DMS53 treated with DMSO at 0.1 percent for 48 hours (cell line): ENCODE results near the gene INO80C.
"Not testable (repeated sequence)": the region's sequence is repeated elsewhere in the genome, so short reads cannot be mapped to it uniquely, and the experiment has no call there.

Experiments used
- DNase-seq: peaks from one replicate; lab custom pipeline; 2025; ENCODE audit not compliant: unreplicated experiment; lab: John Stamatoyannopoulos, UW

The INO80C gene

DNA sequence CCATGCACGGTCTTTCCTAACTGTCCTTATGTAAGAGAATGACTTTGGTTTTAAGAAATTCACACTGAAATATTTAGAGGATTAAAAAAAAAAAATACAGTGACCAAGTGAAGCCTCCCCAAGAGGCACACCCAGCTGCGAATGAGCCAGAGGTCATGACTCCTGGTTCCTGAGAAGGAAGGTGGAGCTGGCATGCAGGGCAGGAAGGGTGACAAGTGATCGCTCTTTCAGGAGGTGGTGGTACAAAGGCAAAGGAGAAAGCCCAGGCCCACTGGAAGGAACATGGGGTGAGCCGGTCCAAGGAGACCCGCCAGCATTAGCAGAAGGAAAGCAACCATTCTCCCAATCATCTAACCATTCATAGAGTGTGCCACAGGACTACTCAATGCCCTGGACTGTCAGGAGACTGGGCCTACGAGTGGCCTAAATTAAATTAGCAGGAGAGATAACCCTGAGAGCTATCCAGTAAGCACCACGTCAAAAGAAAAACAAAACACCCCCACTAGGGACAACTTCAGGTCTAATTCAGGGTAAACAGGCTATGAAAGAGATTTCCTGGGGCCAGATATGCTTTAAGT, 7.8 kb downstream of the INO80C start:
- no peak for DNase-seq

DNA sequence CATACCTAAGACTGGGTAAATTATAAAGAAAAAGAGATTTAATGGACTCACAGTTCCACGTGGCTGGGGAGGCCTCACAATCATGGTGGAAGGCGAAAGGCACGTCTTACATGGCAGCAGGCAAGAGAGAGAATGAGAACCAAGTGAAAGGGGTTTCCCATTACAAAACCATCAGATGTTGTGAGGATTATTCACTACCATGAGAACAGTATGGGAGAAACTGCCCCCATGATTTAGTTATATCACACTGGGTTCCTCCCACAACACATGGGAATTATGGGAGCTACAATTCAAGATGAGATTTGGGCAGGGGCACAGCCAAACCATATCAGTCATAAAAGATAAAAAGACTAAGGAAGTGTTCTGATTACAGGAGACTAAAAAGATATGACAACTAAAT, 8.5 kb downstream of the INO80C start:
- DNase-seq, result not testable (repeated sequence)

DNA sequence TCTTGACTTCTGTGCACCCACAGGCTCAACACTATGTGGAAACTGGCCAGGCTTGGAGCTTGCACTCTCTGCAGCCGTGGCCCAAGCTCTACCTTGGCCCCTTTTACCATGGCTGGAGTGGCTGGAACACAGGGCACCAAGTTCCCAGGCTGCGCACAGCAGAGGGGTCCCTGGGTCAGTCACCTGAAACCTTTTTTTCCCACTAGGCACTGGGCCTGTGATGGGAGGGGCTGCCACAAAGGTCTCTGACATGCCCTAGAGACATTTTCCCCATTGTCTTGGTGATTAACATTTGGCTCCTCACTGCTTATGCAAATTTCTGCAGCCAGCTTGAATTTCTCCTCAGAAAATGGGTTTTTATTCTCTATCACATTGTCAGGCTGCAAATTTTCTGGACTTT, 9.4 kb downstream of the INO80C start:
- DNase-seq, result not testable (repeated sequence)

DNA sequence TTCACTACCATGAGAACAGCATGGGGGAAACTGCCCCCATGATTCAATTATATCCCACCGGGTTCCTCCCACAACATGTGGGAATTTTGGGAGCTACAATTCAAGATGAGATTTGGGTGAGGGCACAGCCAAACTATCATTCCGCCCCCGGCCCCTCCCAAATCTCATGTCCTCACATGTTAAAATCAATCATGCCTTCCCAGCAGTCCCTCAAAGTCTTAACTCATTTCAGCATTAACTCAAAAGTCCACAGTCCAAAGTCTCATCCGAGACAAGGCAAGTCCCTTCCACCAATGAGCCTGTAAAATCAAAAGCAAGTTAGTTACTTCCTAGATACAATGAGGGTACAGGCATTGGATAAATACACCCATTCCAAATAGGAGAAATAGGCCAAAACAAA, 10.2 kb downstream of the INO80C start:
- not testable (repeated sequence) for DNase-seq

DNA sequence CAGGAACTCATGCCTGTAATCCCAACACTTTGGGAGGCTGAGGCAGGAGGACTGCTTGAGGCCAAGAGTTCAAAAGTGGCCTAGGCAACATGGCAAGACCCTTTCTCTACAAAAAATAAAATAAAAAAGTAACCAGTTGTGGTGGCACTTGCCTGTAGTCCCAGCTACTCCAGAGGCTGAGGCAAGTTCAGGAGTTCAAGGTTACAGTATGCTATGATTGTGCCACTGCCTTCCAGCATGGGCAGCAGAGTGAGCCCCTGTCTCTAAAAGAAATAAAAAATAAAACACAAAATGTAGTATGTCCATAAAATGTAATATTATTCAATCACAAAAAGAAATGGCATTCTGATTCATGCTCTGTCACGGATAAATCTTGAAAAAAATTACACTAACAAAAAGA, 11.9 kb downstream of the INO80C start:
- DNase-seq, result no peak

DNA sequence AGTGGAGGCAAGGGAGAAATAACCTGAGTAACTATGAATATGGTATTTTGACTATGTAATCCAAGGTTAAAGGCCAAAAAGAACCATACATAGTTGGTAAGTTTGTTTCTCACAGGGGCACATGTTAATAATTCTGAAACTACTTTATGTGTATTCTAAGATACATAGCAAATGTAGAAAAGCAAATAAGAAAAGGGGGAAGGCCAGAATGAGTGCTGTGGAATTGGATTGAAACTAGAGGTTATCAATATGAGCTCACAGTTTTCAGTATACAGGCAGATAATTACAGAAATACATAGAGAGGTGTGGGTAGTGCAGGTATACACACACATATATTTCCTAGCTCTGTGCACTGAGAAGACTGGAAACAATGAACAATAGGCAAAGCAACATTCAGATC, 13.7 kb downstream of the INO80C start:
- DNase-seq, result no peak

DNA sequence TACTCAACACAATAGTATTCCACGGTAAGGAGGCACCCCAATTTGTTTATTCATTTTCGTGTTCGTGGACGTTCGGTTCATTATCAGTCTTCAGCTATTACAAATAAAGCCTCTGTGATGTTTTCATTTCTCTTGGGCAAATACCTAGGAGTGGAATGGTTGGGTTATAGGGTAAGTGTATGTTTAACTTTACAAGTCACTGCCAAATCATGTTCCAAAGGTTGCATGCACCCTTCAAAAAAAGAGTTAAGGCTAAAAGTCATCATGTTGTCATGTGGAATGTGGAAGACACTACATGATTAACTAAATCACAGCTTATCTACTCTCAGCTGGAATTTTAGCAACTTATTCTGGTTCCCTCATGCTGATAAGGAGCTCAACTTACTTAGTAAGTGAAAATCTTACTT, 15.8 kb downstream of the INO80C start:
- DNase-seq, result no peak

DNA sequence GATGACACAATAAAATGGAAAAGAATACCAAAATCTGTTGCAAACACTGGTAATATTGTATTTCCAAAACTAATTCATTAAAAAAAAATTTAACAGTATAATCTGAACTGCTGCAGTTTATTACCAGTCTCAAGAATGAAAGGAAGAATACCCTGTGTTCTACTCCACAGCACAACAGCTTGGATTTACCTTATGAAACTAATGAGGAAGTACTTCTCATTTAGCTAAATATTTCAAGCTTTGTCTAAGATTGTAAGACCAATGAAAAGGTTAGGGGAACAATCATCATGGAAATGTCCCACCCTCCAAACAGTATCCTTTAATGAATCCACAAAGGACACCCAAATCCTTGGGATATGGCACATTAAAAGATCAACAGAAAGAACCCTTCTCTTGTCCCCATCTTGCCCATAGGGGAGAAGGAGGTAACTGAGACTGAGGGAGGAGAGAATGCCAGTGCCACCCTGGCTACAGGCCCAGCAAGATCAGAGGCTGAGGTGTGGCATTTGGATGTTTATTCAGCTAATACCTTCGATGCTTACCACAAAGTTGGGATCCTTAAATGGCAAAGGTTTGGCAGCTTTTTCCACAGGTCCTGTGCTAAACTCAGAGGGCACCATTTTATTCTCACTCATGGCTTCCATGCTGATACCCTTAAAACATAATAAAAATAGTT, 17.7 kb downstream of the INO80C start:
- no peak for DNase-seq

DNA sequence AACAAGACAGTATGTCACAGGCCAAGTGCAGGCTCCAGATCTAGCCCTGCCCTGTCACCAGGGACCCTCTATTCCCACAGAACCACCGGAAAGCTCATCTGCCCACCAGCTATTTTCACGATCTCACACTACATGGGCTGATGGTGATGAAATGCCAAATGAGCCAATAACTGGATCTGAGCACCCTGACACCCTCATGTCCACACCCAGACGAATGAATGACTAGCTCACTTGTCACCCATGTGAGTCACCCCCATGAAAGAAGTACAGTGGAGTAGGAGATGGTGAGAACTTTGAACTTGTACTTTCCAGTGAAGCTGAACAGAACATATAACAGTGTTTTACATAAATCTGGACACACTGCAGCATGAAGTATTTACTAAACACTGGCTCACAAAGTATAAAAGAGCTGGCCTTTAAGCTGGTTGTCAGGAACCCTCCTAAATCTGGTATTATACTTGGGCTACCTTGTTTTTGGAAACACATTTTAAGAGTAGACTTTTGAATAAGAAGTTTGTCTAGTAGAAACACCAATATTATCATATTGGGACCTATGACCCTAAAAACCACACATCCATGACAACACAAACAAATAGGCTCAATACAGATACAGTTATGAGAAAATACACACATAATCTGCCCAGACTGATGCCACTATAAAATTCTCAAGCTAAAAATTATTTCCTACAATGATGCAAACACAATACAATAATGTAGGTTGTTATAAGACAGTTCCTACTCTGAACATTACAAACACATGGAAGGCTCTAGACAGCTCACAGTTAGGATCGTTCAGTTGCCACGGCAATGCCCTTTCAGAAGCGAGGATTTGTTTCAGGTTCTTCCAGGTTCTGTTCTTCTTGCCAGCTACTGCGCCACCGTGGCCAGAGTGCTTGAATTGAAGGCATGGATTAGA, 19.0 kb downstream of the INO80C start:
- DNase-seq, result no peak

DNA sequence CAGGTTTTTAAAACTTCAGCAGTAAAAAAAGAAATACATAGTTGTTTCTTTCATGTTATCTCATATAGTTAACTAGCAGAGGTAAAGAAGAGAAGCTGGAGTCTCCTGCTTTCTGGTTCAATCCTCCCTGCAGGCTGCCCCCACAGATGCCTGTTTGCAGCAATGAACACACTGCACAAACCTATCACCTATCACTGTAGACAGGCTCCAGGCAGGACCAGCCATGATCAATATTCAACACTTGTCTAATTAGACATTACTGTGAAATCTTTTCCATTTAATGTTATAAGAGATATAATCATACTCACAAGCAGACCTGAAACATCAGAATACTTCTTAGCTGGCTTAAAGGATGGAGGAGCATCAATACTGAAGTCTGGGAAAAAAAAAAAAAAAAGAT, 19.8 kb downstream of the INO80C start:
- no peak for DNase-seq

DNA sequence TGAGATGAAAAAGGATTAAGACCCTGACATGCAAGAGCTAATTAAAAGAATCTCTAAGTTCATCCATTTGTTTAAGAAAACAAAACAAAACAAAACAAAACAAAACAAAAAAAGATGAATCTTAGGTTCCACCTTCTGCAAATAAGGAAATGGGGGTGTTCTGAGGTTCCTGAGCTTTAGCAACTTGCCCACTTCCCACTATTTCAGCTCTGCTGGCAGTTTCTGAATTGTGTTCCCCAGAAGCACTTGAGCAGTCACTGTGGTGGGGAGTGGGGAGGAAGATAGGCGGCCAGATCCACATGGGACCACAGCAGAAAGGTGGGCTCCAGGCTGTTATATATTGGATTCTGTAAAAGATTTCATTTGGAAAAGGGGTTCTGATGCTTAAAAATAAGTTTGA, 20.3 kb downstream of the INO80C start:
- DNase-seq, result no peak

DNA sequence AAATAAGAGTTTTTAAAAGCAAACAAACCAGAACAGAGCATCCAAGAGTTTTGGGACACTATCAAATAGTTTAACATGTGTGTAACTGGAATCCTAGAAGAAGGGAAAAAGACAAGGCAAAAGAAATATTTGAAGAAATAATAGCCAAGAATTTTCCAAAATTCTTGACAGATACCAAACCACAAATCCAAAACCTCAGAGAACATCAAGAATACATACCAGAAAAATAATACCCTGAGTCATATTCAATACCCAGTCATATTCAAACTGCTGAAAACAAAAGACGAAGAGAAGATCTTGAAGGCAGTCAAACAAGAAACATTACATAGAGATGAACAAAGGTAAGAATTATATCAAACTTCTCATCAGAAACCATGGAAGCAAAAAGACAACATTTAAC, 22.9 kb downstream of the INO80C start:
- no peak for DNase-seq

DNA sequence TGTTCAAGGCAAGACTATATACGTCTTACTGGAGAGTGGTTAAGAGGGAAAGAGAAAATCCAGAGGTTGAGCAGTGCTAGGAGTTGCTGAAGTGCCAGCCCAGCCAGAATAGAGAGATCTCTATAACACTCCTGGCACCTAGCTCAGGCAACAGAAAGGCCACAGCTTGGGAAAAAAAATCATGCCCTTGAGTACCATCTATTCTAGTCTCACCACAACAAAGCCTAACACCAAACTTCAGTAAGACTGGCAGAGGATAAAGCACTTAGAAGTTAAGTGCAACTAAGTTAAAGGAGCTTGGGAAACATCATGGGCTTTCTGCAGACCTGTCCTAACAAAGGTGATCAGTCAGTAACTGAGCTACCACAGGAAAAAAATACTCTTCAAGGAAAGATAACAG, 24.2 kb downstream of the INO80C start:
- DNase-seq, result no peak

DNA sequence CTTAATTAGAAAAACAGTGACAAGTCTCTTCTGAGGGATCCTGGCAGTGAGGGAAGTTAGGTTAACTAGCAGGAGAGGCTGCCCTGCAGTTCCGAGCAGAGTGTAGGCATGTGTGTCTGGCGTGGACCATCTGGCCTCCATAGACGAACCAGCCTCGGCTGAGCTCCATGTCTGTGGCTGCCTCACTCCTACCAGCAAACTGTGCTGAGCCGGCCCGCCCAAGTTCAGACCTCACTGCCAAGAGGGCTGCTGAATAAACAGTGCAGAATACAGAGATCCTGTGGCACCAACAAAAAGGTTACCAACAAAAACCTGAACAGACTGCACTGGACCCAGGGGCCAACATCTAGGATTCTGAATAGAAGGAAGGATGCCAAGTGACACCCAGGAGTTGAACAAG, 27.3 kb downstream of the INO80C start:
- DNase-seq, result no peak

DNA sequence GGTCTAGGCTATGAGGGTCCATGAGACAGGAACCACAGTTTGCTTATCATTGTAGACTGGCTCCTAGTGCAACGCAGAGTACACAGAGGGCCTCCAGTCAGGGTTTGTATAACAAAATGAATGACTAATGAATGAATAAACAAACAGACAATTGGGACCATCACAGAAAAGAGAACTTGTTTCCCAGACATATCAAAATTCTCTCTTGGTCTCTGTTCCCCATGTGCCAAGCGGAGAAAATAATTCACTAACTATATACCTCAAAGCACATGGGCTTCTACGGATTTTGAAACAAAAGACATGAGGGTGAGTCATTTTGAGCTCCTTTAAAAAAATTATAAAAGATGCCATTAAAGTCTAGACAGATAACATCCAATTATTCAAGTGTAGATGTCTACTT, 28.0 kb downstream of the INO80C start:
- DNase-seq, result no peak

DNA sequence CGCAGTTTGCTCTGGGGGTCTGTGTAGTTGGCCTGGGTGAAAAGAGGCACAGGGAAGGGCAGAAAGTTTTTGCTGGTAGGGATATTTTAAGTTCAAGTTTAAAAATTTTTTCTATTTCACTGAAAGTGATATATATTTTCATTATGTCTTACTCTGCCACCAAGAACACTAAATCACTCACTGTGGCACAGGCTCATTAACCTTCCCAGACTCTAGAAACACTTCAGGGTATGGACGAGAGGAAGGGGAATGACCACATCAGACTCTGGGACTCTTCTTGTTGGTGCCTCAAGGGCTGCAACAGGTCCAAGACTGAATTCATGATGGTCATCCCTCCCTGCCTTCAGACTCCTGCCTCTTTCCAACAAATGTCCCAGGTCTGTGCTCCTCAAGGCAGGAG, 29.0 kb downstream of the INO80C start:
- DNase-seq, result no peak

DNA sequence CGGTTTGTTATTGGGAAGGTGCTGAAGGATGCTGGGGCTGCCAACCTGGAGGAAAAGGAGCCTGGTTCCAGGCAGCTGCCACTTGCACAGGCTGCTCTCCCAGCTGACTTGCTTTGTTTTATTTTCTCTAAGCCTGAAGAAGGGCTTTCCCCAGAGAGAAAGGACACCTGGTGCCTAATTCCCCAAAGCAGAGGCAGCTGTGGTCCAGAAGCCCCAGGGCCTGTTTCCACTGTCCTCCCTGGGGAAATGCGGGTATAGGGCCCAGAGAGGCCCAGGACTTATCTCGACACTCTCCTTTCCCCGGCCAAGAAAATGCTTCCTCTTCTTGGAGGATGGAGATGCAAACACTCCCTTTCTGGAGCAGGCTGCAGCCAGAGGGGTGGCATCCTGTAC, 30.1 kb downstream of the INO80C start:
- DNase-seq, result no peak

DNA sequence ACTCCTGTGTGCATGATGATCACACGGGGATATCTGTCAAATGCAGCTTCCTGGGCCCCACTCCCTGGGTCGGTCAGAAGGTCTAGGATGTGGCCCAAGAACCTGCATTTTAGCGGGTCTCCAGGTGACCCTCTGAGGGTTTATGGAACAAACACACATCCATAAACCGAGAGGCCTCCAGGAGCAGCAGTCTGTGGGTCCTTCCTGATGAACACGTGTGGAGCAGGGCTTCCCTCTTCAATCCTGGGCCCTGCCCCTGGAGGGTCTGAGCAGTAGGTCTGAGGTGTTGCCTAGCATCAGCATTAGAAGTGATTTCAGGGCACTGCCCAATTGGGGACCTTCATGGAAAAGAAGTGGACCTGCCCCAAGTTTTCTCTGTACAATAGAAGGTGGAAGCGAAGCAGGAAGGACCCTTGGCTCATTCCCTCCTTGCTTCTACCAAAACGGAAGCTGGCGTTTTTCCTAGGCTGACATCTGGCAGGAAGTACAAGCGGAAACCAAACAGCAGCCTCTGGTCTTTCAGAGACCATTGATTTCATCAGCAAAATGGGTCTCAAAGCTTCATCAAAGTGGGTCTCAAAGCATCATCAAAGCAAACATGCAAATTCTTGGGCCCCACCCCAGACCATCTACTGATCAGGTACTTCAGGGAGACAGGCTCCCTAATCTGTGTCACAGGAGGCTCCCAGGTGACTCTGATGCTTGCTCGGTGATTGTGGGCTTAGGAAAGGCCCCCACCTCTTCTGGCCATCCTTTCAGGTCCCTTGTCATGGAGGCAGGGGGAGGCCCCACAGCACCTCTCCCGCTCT, 30.7 kb downstream of the INO80C start:
- no peak for DNase-seq

DNA sequence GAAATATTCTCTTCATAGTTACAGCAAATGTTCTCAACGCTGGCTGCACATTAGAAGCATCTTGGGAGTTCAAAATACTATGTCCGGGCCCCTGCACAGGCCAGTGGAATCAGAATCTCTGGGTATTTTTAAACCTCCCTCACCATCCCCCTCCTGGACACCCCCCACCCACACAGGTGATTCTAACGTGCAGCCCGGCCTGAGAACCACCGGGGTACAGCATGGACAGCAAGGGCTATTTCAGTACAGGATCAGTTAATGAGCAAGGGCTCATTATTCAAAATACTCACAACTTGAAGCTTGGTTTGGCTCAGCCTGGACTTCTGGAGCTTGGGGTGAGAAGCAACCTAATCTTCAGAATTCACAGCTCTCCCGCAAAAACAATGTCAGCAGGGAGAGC, 31.4 kb downstream of the INO80C start:
- no peak for DNase-seq

DNA sequence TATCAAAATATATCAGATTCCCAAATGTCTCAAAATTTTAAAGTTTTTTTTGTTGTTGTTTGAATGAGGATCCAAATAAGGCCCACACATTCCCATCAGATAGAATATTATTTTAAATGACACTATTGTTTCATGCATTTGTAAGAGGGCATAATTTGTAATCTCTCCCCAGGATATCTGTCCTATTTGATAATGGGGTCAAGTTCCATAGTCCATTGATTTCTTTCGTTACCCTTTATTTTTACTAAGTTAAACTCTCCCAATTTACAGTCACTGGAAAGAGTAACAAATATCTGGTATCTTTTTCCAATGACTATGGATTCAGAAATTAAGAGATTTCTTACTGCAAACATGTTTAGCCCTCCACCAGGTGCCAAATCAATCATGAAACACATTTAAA, 32.4 kb downstream of the INO80C start:
- no peak for DNase-seq

DNA sequence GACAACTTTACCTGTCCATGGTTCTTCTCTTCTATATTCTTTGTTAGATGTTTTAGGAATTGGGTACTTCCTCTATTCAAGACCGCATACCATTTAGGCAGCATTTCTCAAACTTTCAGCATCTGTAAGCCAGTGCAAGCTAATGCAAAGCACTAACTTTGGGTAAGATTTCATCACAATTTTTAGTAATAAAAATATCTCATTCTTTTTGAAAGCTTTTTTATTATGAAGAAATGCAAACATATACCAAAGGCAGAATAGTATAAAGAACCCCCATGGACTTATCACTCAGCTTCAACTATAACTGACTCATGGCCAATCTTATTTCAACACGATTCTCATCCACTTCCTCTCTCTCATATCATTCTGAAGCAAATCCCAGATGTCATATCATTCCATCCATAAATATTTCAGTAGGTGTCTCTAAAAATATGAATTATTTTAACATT, 32.9 kb downstream of the INO80C start:
- no peak for DNase-seq
